Measurements from ENCODE around the gene DYNC1H1. TPM values are rescaled to one million over a fixed set of nuclear protein-coding genes. Genes with fewer than 3 reads are reported as not detected.

The DYNC1H1 gene
- polyA plus RNA-seq, 1 donor from 2014 or later = 298 TPM

DNA sequence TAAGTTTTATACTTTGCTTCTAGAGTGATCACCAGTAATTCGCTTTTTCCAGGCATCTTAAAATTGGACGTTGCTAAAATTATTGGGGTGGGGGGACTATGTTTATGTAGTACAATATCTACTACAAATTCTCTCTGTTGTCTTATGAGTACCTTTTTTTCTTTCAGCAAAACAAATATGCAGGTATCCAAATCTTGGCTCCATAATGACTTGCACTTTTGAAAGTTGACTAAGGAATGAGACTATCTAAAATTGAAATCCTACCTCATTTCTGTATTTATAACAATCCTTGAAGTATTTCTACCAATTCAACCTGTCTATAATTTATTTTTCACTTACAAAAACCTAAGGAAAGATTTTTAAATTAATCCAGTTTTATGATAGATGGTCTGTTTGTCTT is 2.4 kb downstream of the DYNC1H1 start:
- H3K79me2 ChIP-seq (replicated peaks; ENCODE audit: insufficient read depth, low read length) = peaks cover 68% of the 10 kb centered on the region
- no peaks in the 10 kb centered on the region for H3K27me3 ChIP-seq (ENCODE audit: insufficient read depth, low read depth, low read length)
- H2AFZ ChIP-seq (ENCODE audit: low read depth, low read length) = no peak overlapping the region
- H3K4me2 ChIP-seq (ENCODE audit: low read length) = peak overlapping the region; percentile 75
- H4K20me1 ChIP-seq (ENCODE audit: insufficient read depth) = peaks cover 27% of the 10 kb centered on the region
- H3K9me3 ChIP-seq (ENCODE audit: low read length) = no peaks in the 10 kb centered on the region
- peak overlapping the region; percentile 99 for H3K9ac ChIP-seq (ENCODE audit: low read length)
- no peaks in the 10 kb centered on the region for H3K36me3 ChIP-seq (ENCODE audit: insufficient read depth, low read length)
- TF ChIP-seq, protein P1, sequence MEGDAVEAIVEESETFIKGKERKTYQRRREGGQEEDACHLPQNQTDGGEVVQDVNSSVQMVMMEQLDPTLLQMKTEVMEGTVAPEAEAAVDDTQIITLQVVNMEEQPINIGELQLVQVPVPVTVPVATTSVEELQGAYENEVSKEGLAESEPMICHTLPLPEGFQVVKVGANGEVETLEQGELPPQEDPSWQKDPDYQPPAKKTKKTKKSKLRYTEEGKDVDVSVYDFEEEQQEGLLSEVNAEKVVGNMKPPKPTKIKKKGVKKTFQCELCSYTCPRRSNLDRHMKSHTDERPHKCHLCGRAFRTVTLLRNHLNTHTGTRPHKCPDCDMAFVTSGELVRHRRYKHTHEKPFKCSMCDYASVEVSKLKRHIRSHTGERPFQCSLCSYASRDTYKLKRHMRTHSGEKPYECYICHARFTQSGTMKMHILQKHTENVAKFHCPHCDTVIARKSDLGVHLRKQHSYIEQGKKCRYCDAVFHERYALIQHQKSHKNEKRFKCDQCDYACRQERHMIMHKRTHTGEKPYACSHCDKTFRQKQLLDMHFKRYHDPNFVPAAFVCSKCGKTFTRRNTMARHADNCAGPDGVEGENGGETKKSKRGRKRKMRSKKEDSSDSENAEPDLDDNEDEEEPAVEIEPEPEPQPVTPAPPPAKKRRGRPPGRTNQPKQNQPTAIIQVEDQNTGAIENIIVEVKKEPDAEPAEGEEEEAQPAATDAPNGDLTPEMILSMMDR (IDR thresholded peaks at IDR 0.05; ENCODE audit: poor library complexity, severe bottlenecking) = no peak
- no peak for TF ChIP-seq TAF1 (IDR thresholded peaks at IDR 0.05; ENCODE audit: low read depth)
- TF ChIP-seq EZH2 (IDR thresholded peaks at IDR 0.05; ENCODE audit: borderline replicate concordance, insufficient read depth, low read length, poor library complexity, severe bottlenecking) = no peak
- no peak for TF ChIP-seq POLR2AphosphoS5 (IDR thresholded peaks at IDR 0.05)
- TF ChIP-seq EP300 (conservative IDR thresholded peaks at IDR 0.05; ENCODE audit: poor library complexity, severe bottlenecking) = no peak
- TF ChIP-seq SMC3 (conservative IDR thresholded peaks at IDR 0.05; ENCODE audit: poor library complexity) = no peak
- TF ChIP-seq, protein P2, sequence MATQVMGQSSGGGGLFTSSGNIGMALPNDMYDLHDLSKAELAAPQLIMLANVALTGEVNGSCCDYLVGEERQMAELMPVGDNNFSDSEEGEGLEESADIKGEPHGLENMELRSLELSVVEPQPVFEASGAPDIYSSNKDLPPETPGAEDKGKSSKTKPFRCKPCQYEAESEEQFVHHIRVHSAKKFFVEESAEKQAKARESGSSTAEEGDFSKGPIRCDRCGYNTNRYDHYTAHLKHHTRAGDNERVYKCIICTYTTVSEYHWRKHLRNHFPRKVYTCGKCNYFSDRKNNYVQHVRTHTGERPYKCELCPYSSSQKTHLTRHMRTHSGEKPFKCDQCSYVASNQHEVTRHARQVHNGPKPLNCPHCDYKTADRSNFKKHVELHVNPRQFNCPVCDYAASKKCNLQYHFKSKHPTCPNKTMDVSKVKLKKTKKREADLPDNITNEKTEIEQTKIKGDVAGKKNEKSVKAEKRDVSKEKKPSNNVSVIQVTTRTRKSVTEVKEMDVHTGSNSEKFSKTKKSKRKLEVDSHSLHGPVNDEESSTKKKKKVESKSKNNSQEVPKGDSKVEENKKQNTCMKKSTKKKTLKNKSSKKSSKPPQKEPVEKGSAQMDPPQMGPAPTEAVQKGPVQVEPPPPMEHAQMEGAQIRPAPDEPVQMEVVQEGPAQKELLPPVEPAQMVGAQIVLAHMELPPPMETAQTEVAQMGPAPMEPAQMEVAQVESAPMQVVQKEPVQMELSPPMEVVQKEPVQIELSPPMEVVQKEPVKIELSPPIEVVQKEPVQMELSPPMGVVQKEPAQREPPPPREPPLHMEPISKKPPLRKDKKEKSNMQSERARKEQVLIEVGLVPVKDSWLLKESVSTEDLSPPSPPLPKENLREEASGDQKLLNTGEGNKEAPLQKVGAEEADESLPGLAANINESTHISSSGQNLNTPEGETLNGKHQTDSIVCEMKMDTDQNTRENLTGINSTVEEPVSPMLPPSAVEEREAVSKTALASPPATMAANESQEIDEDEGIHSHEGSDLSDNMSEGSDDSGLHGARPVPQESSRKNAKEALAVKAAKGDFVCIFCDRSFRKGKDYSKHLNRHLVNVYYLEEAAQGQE (IDR thresholded peaks at IDR 0.05; ENCODE audit: borderline replicate concordance) = no peak
- TF ChIP-seq RAD21 (conservative IDR thresholded peaks at IDR 0.05) = no peak
- peak overlapping the region; percentile 100 for H3K4me3 ChIP-seq (ENCODE audit: low read length)
- H3F3A ChIP-seq (ENCODE audit: insufficient read depth, low read length, poor library complexity, severe bottlenecking) = no peaks in the 10 kb centered on the region
- H3K9me2 ChIP-seq (ENCODE audit: insufficient read depth, low read length) = no peaks in the 10 kb centered on the region
- no peak overlapping the region for H3K27ac ChIP-seq (ENCODE audit: low read length)

DNA sequence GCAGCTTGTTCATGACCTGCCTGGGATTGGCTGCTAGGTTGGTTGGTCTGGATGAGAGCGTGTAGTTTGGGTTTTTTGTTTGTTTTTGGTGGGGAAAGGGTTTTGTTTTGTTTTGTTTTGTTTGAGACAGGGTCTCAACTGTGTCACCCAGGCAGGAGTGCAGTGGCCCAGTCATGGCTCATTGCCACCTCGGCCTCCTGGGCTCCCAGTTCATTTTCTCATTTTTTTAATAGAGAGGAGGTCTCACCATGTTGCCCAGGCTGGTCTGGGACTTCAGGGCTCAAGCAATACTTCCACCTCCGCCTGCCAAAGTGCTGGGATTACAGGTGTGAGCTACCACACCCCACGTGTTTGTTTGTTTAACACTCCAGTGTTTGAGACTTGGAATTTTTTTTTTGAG is 3.8 kb downstream of the DYNC1H1 start:
- Histone ChIP-seq H3K9me3 (ENCODE audit: low read length) (no peaks in the 10 kb centered on the region), H3K9me2 (ENCODE audit: insufficient read depth, low read length) (no peaks in the 10 kb centered on the region), H3K36me3 (ENCODE audit: insufficient read depth, low read length) (no peaks in the 10 kb centered on the region), H3K4me3 (ENCODE audit: low read length) (peak overlapping the region; percentile 100), H3K27me3 (ENCODE audit: insufficient read depth, low read depth, low read length) (no peaks in the 10 kb centered on the region), H2AFZ (ENCODE audit: low read depth, low read length) (no peak overlapping the region), H3K4me2 (ENCODE audit: low read length) (no peak overlapping the region), H3K79me2 (replicated peaks; ENCODE audit: insufficient read depth, low read length) (peaks cover 83% of the 10 kb centered on the region), H3F3A (ENCODE audit: insufficient read depth, low read length, poor library complexity, severe bottlenecking) (no peaks in the 10 kb centered on the region), H3K9ac (ENCODE audit: low read length) (no peak overlapping the region), H3K27ac (ENCODE audit: low read length) (no peak overlapping the region), H4K20me1 (ENCODE audit: insufficient read depth) (peaks cover 38% of the 10 kb centered on the region)
- TF ChIP-seq, protein P2 (IDR thresholded peaks at IDR 0.05; ENCODE audit: borderline replicate concordance) = no peak
- TF ChIP-seq RAD21 (conservative IDR thresholded peaks at IDR 0.05) = no peak
- TF ChIP-seq, protein P1 (IDR thresholded peaks at IDR 0.05; ENCODE audit: poor library complexity, severe bottlenecking) = no peak
- TF ChIP-seq POLR2AphosphoS5 (IDR thresholded peaks at IDR 0.05) = no peak
- TF ChIP-seq EP300 (conservative IDR thresholded peaks at IDR 0.05; ENCODE audit: poor library complexity, severe bottlenecking) = no peak
- no peak for TF ChIP-seq EZH2 (IDR thresholded peaks at IDR 0.05; ENCODE audit: borderline replicate concordance, insufficient read depth, low read length, poor library complexity, severe bottlenecking)
- no peak for TF ChIP-seq TAF1 (IDR thresholded peaks at IDR 0.05; ENCODE audit: low read depth)
